RWPE1 (cell line): Measurements from ENCODE around the gene PNKP.

ENCODE experiments used
- CTCF ChIA-PET: fragments of 350-600 bp; sonication (Branson Sonifier 250); formaldehyde crosslinking; extraction: SDS; loops from one replicate; lab custom pipeline; 2021; lab: Yijun Ruan, JAX
- POLR2A ChIA-PET: fragments of 400-600 bp; formaldehyde crosslinking; extraction: SDS; loops from one replicate; lab custom pipeline; 2020; ENCODE audit warnings: antibody characterized with exemption; ENCODE audit not compliant: low non-redundant PET; lab: Yijun Ruan, JAX
- DNase-seq: peaks from one replicate; pipeline ENCODE4 v3.0.0; 2012; ENCODE audit warnings: low spot score
- H3K27ac ChIP-seq: fragments of 450-650 bp; 2 replicates; pipeline ENCODE4 v1.5.1; 2017
- TF ChIP-seq, protein P1 (sequence below): fragments of 450-650 bp; conservative IDR thresholded peaks from 2 replicates; pipeline ENCODE4 v1.5.1; 2017; ENCODE audit warnings: low read depth, mild to moderate bottlenecking

Gene PNKP

DNA sequence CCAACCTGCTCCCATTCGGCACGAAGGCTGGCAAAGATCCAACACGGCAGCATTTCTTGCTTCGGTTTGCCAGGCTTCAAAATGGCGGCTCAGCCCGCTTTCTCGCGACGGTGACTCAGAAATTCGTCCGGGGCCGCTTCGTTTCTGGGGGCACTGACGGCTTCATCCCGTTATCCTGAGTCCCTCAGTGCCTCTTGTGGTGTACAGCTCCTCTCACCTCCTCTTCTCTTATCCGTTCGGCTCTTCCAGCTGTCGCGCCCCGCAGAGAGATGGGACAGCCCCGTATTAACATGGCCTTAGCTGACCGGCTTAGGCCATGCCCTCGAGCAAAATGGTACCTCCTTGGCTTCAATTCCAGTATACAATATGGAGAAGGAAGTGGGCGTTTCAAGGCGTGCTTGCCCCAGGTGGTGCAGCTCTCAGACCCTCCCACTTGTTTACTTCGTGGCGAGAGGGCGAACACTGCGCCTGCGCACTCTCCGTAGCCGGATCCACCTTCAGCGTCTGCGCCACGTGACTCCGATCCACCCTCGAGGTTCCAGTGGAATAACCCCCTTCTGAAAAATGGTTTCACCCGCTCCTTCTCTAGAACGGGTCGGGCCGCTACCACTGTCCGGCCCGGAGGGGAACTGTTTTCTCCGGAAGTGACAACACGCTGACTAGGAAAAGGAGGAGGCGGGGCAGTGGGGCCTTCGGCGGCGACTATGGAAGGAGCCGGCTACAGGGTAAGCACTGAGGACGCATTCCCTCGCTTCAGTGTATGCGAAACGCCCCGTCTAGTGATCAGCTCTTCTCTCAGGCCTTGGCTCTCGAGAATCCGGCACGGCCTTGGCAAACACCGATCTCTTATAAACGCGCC lies 9.9 kb upstream of the PNKP start, which contains the start of the genes AKT1S1 and TBC1D17:
Gene AKT1S1 (minus strand): TSS at position 336 of the 859 bp plus-strand sequence. CDS start 4,060 bp downstream, outside the sequence.
Gene TBC1D17 (plus strand): TSS at position 683 of the 859 bp plus-strand sequence. CDS start 22 bp downstream, at position 705.
- ChIA-PET POLR2A (interaction anchor here (0.5 to 1.2 kb wide), 3 partner anchors 9 to 49 kb away, joined by 4 to 5 read pairs (median 5); partner anchors contain the start of gene PNKP), CTCF (interaction anchor here (0.7 kb wide), 1 partner anchor 23 kb away, joined by 3 read pairs; no protein-coding TSS in a partner anchor)
- DNase-seq: peak; percentile 99
- TF ChIP-seq, protein P1, sequence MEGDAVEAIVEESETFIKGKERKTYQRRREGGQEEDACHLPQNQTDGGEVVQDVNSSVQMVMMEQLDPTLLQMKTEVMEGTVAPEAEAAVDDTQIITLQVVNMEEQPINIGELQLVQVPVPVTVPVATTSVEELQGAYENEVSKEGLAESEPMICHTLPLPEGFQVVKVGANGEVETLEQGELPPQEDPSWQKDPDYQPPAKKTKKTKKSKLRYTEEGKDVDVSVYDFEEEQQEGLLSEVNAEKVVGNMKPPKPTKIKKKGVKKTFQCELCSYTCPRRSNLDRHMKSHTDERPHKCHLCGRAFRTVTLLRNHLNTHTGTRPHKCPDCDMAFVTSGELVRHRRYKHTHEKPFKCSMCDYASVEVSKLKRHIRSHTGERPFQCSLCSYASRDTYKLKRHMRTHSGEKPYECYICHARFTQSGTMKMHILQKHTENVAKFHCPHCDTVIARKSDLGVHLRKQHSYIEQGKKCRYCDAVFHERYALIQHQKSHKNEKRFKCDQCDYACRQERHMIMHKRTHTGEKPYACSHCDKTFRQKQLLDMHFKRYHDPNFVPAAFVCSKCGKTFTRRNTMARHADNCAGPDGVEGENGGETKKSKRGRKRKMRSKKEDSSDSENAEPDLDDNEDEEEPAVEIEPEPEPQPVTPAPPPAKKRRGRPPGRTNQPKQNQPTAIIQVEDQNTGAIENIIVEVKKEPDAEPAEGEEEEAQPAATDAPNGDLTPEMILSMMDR: no peak
- peak within 1 kb of the TSS; percentile 96 for H3K27ac ChIP-seq

DNA sequence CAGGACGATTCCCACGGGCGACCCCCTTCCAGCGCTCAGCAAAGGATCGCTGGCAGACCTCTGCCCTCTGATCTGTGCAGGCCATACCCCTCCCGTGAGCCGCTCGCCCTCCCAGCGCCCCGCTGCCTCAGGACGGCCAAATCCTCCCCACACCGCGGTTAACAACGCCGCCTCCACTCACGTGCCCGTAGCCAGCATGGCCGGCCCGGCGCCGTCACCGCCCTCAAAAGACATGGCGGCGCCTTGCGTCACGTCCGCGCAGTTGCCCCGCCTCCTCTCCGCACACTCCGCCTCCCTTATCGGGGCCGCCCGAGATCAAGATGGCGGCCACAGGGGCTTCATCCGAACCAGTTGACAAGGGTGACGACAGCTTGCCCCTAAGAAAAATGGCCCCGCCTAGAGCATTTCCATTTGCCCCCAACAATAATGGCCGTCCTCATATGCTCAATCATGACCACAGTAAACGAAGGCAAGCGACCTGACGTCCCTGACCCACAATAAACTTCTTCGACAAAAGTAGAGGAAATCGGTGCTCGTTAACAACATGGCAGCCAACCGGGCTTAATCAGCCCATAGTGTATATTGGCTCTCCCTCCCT lies 9.1 kb upstream of the PNKP start:
- peak; percentile 85 for DNase-seq

DNA sequence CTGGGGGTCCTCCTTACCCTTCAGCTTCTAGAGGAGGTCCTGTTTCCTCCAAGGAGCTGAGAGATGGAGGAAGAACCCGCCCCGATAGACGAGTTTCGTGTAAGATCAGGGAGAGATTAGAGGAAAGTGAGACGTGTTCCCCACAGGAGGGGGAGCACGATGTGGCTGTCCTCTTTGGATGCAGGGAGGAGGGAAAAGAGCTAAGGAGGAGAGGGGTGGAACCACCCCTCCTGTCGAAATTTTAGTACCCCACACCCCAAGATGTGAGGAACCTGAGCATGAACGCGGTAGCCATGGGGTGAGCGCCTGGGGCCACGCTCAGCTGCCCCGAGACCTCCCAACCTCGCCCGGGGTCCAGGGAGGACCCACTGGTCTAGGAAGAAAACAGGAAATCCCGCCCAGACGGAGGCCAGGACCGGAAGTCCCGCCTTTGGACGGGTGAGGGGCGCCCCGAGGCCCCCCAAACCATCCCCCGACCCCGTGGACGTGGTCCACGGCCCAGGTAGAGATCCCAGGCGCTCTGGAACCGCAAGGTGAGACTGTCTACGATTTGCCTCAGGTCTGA lies 8.6 kb upstream of the PNKP start:
- DNase-seq: no peak
- ChIA-PET CTCF (no interaction called here), POLR2A (interaction anchor here (1.2 kb wide), 1 partner anchor 8 kb away, joined by 4 read pairs; the partner anchor contains the start of gene PNKP)
- TF ChIP-seq, protein P1: no peak
- peak overlapping the region; percentile 96 for H3K27ac ChIP-seq

More for the DNA sequence above, 9.1 kb upstream of the PNKP start:
- ChIA-PET CTCF (interaction anchor here (0.7 kb wide), 1 partner anchor 24 kb away, joined by 3 read pairs; no protein-coding TSS in a partner anchor), POLR2A (interaction anchor here (0.5 to 1.2 kb wide), 2 partner anchors 8 to 13 kb away, joined by 4 to 5 read pairs; partner anchors contain the start of gene PNKP)
- peak overlapping the region; percentile 96 for H3K27ac ChIP-seq
- TF ChIP-seq, protein P1: no peak

DNA sequence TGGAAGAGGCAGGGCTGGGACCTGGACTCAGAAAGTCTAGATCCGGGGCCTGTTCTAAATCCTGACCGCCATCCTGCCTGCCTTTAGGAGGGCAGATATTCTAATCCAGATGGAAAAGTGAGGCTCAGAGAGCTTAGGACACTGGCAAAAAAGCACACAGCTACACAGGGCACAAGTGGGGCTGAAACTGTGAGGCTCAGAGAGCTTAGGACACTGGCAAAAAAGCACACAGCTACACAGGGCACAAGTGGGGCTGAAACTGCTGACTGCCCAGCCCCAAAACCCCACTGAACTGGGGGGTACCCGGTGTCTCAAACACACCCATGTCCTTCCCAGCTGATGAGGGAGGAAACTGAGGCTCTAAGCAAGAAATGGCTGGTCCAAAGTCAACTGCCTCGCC lies 7.8 kb upstream of the PNKP start:
- TF ChIP-seq, protein P1: no peak
- ChIA-PET POLR2A (no interaction called here), CTCF (no interaction called here)
- peak overlapping the region; percentile 96 for H3K27ac ChIP-seq
- DNase-seq: no peak

DNA sequence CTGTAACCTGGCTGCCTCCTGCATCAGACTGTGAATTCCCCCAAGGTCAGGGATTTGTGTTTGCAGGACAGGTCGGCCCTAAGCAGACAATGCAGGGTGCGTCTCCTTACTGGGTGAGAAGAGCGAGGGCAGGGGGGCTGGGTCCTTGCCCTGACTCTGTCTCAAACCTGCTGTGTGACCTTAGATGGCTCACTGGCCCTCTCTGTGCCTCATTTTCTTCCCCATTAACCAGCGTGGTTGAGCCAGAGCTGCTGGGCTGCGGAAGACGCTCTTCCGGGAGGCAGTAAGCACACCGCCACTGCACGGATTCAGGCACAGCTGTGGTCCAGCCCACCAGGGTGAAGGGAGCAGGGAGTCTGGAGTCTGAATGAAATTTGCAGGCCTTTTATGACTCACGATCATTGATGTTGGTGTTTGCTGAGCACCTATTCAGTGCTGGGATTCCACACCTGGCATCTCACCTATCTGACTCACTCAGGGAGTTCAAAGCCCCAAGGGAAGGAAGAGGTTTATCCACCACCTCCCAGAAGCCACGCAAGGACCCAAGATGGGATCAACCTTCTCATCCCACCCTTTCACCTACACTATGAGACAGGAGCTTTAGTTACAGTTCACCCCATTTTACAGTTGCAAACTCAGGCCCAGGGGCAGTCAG lies 7.3 kb upstream of the PNKP start:
- CTCF ChIA-PET: no interaction called here
- peak overlapping the region; percentile 96 for H3K27ac ChIP-seq

More for the DNA sequence above, 7.3 kb upstream of the PNKP start:
- TF ChIP-seq, protein P1: no peak
- DNase-seq: no peak
- POLR2A ChIA-PET: no interaction called here
